Measurements from ENCODE around the gene UBIAD1.

- TF ChIP-seq POLR2AphosphoS5 (IDR thresholded peaks at IDR 0.05; ENCODE audit: low read depth, low read length) (no peak), SIN3A (IDR thresholded peaks at IDR 0.05; ENCODE audit: borderline replicate concordance, insufficient read depth, low read length) (no peak)
Measured at GRCh38 chr1:11253226-11253625, 19.8 kb upstream of the UBIAD1 start.
